Neuron (in vitro differentiated cells): ENCODE measurements around the gene PARP16.

ENCODE experiments used
- H2AFZ ChIP-seq: one replicate; pipeline ENCODE4 v1.6.1; 2013; ENCODE audit warnings: low read depth, mild to moderate bottlenecking, inconsistent platforms, low read length, moderate library complexity
- H3K27me3 ChIP-seq: one replicate; pipeline ENCODE4 v1.6.1; 2013; ENCODE audit warnings: low read length; ENCODE audit not compliant: insufficient read depth
- H3K36me3 ChIP-seq: one replicate; pipeline ENCODE4 v1.6.1; 2013; ENCODE audit warnings: low read length; ENCODE audit not compliant: insufficient read depth
- H3K4me1 ChIP-seq: one replicate; pipeline ENCODE4 v1.6.1; 2013; ENCODE audit warnings: low read length; ENCODE audit not compliant: insufficient read depth
- H3K4me3 ChIP-seq: 2 replicates; pipeline ENCODE4 v1.5.1; 2013; ENCODE audit warnings: mild to moderate bottlenecking, low read length, moderate library complexity
- H3K9me3 ChIP-seq: one replicate; pipeline ENCODE4 v1.6.1; 2013; ENCODE audit warnings: low read length

The PARP16 gene

GRCh38 chr15:65328506-65329287 lies 42.0 kb upstream of the PARP16 start:
- Histone ChIP-seq H2AFZ (no peak overlapping the region), H3K4me1 (peaks cover 12% of the 10 kb centered on the region)

DNA sequence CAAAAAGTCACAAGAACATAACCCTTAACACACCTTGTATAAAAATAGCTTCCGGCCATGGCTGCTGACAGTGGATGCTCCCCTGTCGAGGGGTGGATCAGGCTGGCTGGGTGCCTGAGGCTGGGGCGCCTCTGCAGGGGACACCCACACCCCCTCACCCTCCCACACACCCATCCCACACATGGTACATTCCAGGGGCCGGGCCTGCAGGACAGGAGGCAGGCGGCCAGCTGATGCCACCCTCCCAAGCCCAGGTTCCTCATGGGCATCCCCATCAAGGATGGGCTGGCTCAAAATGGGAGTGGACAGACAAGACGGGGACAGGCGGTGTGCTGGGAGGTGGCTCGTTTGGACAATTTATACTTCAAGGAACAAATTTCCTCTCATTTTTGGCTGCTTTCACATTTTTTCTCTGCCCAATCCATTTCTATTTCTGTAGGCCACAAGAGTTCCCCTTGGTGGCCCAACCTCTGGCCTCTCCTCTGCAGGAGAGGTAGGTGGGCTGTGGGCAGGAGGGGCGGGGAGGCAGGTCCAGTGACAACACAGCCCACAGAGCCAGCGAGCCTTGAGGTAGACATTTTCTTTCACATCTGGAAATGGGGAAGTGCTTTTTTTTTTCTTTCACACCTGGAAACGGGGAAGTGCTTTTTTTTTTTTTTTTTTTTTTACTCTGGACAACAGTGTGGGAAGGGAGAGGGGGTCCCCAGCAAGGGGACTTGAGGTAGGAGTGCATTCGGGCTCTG lies 41.1 kb upstream of the PARP16 start:
- H2AFZ ChIP-seq = no peak overlapping the region
- no peaks in the 10 kb centered on the region for H3K27me3 ChIP-seq
- no peak overlapping the region for H3K4me3 ChIP-seq
- peaks cover 8% of the 10 kb centered on the region for H3K4me1 ChIP-seq
- peaks cover 57% of the 10 kb centered on the region for H3K36me3 ChIP-seq
- H3K9me3 ChIP-seq = no peaks in the 10 kb centered on the region

More at GRCh38 chr15:65328506-65329287, 42.0 kb upstream of the PARP16 start:
- H3K9me3 ChIP-seq = no peaks in the 10 kb centered on the region
- H3K27me3 ChIP-seq = no peaks in the 10 kb centered on the region
- H3K36me3 ChIP-seq = peaks cover 65% of the 10 kb centered on the region
- H3K4me3 ChIP-seq = no peak overlapping the region

GRCh38 chr15:65326818-65327217 lies 40.1 kb upstream of the PARP16 start:
- no peak overlapping the region for H2AFZ ChIP-seq
- no peaks in the 10 kb centered on the region for H3K27me3 ChIP-seq
- peaks cover 51% of the 10 kb centered on the region for H3K36me3 ChIP-seq
- H3K4me3 ChIP-seq = no peak overlapping the region
- no peaks in the 10 kb centered on the region for H3K9me3 ChIP-seq
- H3K4me1 ChIP-seq = peaks cover 4% of the 10 kb centered on the region

DNA sequence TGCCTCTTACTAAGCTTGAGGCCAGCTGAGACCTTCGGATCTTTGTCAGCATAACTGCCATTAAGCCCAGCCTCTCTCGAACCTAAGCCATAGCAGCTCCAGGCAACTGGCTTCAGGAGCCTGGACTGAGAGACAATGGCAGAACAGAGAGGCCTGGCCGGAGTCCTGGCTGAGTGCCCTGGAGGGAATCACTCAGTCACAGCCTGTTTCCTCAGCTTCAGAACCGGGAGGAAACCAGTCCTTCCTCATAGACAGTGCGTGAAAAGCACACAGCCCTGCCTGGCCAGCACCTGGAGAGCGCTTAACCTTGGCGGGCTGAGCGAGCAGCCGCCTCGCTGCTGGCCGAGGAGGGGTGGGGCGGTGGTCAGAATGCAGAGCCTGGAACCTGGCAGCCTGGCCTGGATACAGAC lies 39.4 kb upstream of the PARP16 start:
- Histone ChIP-seq H3K4me1 (peaks cover 4% of the 10 kb centered on the region), H3K9me3 (no peaks in the 10 kb centered on the region), H3K4me3 (no peak overlapping the region), H2AFZ (no peak overlapping the region), H3K27me3 (no peaks in the 10 kb centered on the region), H3K36me3 (peaks cover 44% of the 10 kb centered on the region)

- H3K27me3 ChIP-seq = no peaks in the 10 kb centered on the region
- peaks cover 4% of the 10 kb centered on the region for H3K4me1 ChIP-seq
- no peaks in the 10 kb centered on the region for H3K9me3 ChIP-seq
- H3K4me3 ChIP-seq = no peak overlapping the region
- peaks cover 13% of the 10 kb centered on the region for H3K36me3 ChIP-seq
- H2AFZ ChIP-seq = no peak overlapping the region
Observed at GRCh38 chr15:65323071-65323511, 36.4 kb upstream of the PARP16 start.

DNA sequence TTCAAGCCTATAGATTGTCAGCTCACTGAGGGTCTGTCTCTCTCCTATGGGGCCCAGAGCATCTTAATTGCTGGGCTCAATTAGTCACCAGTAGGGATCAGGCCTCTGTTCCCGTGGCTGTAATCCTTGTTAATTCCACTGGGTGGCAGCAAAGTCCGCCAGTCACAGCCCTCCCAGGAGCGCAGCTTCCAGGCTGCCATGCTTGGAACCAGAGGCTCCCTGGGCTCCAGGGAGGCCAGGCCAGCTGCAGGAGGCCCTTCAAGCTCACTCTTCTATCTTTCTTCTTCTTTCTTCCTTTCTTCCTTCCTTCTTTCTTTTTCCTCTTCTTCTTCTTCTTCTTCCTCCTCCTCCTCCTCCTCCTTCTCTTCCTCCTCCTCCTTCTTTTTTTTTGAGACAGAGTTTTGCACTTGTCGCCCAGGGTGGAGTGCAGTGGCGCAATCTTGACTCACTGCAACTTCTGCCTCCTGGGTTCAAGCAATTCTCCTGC lies 32.2 kb upstream of the PARP16 start:
- Histone ChIP-seq H3K9me3 (no peaks in the 10 kb centered on the region), H2AFZ (no peak overlapping the region), H3K36me3 (no peaks in the 10 kb centered on the region), H3K4me1 (peaks cover 4% of the 10 kb centered on the region), H3K27me3 (no peaks in the 10 kb centered on the region), H3K4me3 (no peak overlapping the region)

- peaks cover 12% of the 10 kb centered on the region for H3K4me1 ChIP-seq
- H3K4me3 ChIP-seq = no peak overlapping the region
- H3K9me3 ChIP-seq = no peaks in the 10 kb centered on the region
Observed at GRCh38 chr15:65312400-65312916, 25.8 kb upstream of the PARP16 start.

DNA sequence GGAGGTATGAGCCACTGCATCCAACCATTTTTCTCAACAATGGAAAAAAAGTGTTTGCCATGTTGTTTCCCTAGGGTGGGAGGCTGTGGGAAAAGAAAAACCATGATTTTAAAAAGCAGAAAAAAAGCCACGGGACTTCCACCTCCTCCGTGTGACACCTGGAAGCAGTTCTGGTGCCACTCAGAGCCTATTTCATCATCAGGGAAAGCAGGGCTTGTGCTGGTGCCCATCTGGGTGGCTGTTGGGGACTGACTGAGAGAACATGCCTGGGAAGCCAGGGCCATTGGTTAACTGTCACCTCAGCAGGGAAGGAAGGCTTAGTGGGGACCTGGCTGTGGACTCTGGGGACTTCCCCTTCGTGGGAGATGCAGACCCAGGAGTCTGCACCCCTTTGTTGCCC lies 25.1 kb upstream of the PARP16 start:
- Histone ChIP-seq H3K4me1 (peaks cover 12% of the 10 kb centered on the region), H3K9me3 (no peaks in the 10 kb centered on the region), H3K4me3 (no peak overlapping the region), H3K36me3 (no peaks in the 10 kb centered on the region), H2AFZ (no peak overlapping the region), H3K27me3 (no peaks in the 10 kb centered on the region)

More at GRCh38 chr15:65312400-65312916, 25.8 kb upstream of the PARP16 start:
- Histone ChIP-seq H3K36me3 (no peaks in the 10 kb centered on the region), H3K27me3 (no peaks in the 10 kb centered on the region), H2AFZ (no peak overlapping the region)

DNA sequence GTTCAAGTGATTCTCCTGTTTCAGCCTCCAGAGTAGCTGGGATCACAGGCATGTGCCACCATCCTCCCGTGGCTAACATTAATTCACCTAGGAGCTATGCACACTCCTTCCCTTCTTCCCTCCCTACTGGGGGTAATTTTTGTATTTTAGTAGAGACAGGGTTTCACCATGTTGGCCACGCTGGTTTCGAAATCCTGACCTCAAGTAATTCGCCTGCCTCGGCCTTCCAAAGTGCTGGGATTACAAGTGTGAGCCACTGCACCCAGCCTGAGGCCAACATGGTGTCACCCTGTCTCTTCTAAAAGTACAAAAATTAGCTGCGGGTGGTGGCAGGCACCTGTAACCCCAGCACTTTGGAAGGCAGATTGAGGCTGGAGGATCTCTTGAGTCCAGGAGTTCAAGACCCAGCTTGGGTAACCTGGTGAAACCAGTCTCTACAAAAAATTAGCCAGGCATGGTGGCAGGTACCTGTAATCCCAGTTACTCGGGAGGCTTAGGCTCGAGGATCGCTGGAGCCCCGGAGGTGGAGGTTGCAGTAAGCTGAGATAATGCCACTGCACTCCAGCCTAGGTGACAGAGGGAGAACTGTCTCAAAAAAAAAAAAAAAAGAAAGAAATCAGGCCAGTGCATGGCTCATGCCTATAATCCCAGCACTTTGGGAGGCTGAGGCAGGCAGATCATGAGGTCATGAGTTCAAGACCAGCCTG lies 23.9 kb upstream of the PARP16 start:
- Histone ChIP-seq H2AFZ (no peak overlapping the region), H3K4me1 (peaks cover 12% of the 10 kb centered on the region), H3K27me3 (no peaks in the 10 kb centered on the region), H3K36me3 (no peaks in the 10 kb centered on the region), H3K4me3 (no peak overlapping the region), H3K9me3 (no peaks in the 10 kb centered on the region)

- no peaks in the 10 kb centered on the region for H3K9me3 ChIP-seq
- no peak overlapping the region for H3K4me3 ChIP-seq
- H2AFZ ChIP-seq = no peak overlapping the region
Observed at GRCh38 chr15:65309882-65310418, 23.3 kb upstream of the PARP16 start.

GRCh38 chr15:65307978-65308377 lies 21.3 kb upstream of the PARP16 start:
- no peak overlapping the region for H2AFZ ChIP-seq
- no peaks in the 10 kb centered on the region for H3K36me3 ChIP-seq
- H3K4me1 ChIP-seq = peaks cover 18% of the 10 kb centered on the region
- no peaks in the 10 kb centered on the region for H3K9me3 ChIP-seq
- H3K4me3 ChIP-seq = no peak overlapping the region
- H3K27me3 ChIP-seq = no peaks in the 10 kb centered on the region

More at GRCh38 chr15:65309882-65310418, 23.3 kb upstream of the PARP16 start:
- H3K36me3 ChIP-seq = no peaks in the 10 kb centered on the region
- peaks cover 12% of the 10 kb centered on the region for H3K4me1 ChIP-seq
- H3K27me3 ChIP-seq = no peaks in the 10 kb centered on the region

- peaks cover 6% of the 10 kb centered on the region for H3K4me1 ChIP-seq
- no peak overlapping the region for H2AFZ ChIP-seq
- H3K9me3 ChIP-seq = no peaks in the 10 kb centered on the region
- H3K4me3 ChIP-seq = no peak overlapping the region
- no peaks in the 10 kb centered on the region for H3K27me3 ChIP-seq
- no peaks in the 10 kb centered on the region for H3K36me3 ChIP-seq
Observed at GRCh38 chr15:65306551-65306950, 19.9 kb upstream of the PARP16 start.
